ENCODE data around the gene GHR.

GHR gene

GRCh38 chr5:42518595-42519221 lies 95.5 kb downstream of the GHR start:
- no peak for DNase-seq

GRCh38 chr5:42520203-42520602 lies 97.0 kb downstream of the GHR start:
- no peak for DNase-seq

- DNase-seq, result no peak
Observed at GRCh38 chr5:42520957-42521356, 97.7 kb downstream of the GHR start.

- DNase-seq, result no peak
Observed at GRCh38 chr5:42521406-42521805, 98.2 kb downstream of the GHR start.

GRCh38 chr5:42522783-42523182 lies 99.5 kb downstream of the GHR start:
- no peak for DNase-seq

- no peak for DNase-seq
Observed at GRCh38 chr5:42526179-42526578, 102.9 kb downstream of the GHR start.

- no peak for DNase-seq
Observed at GRCh38 chr5:42531611-42532010, 108.4 kb downstream of the GHR start.

- DNase-seq, result no peak
Observed at GRCh38 chr5:42542106-42542505, 118.9 kb downstream of the GHR start.

GRCh38 chr5:42543774-42544173 lies 120.5 kb downstream of the GHR start:
- no peak for DNase-seq

- no peak for DNase-seq
Observed at GRCh38 chr5:42545038-42545437, 121.8 kb downstream of the GHR start.

- DNase-seq, result no peak
Observed at GRCh38 chr5:42547141-42547540, 123.9 kb downstream of the GHR start.

GRCh38 chr5:42547894-42548293 lies 124.7 kb downstream of the GHR start:
- no peak for DNase-seq

GRCh38 chr5:42552597-42552996 lies 129.4 kb downstream of the GHR start:
- DNase-seq, result no peak

- DNase-seq, result no peak
Observed at GRCh38 chr5:42553461-42553860, 130.2 kb downstream of the GHR start.

GRCh38 chr5:42555010-42555409 lies 131.8 kb downstream of the GHR start:
- no peak for DNase-seq

GRCh38 chr5:42555797-42556196 lies 132.6 kb downstream of the GHR start:
- no peak for DNase-seq

- DNase-seq, result no peak
Observed at GRCh38 chr5:42557689-42558088, 134.4 kb downstream of the GHR start.

GRCh38 chr5:42561656-42562055 lies 138.4 kb downstream of the GHR start:
- no peak for DNase-seq

- no peak for DNase-seq
Observed at GRCh38 chr5:42564689-42565356, 141.6 kb downstream of the GHR start.

GRCh38 chr5:42566652-42567295 lies 143.5 kb downstream of the GHR start:
- no peak for DNase-seq

- DNase-seq, result no peak
Observed at GRCh38 chr5:42569325-42569724, 146.1 kb downstream of the GHR start.

GRCh38 chr5:42569953-42570548 lies 146.8 kb downstream of the GHR start:
- DNase-seq, result no peak

- DNase-seq, result peak; percentile 39
Observed at GRCh38 chr5:42570966-42571960, 148.0 kb downstream of the GHR start.

All from T1000 (cell line).